Transverse colon (tissue), 4 donors: ENCODE data around the gene CD37. TPM values are rescaled to one million over a fixed set of nuclear protein-coding genes. Genes with fewer than 3 reads are reported as not detected.
"Not testable (repeated sequence)": the region's sequence is repeated elsewhere in the genome, so short reads cannot be mapped to it uniquely, and the experiment has no call there.

Experiments used
- DNase-seq: peaks from one replicate; pipeline ENCODE4 v3.0.0-alpha.2; 2019
- H3K27ac ChIP-seq, 4 donors: fragments of 200-600 bp; sonication (generic); 2 replicates each; pipeline ENCODE4 v1.5.1; 2016 to 2018; ENCODE audit warnings: inconsistent platforms in 4 of 4
- H3K27me3 ChIP-seq: fragments of 200-600 bp; sonication (generic); 2 replicates; pipeline ENCODE4 v1.5.1; 2017; ENCODE audit warnings: inconsistent platforms
- H3K36me3 ChIP-seq, 4 donors: fragments of 200-600 bp; sonication (generic); 2 replicates each; pipeline ENCODE4 v1.5.1; 2017 to 2019; ENCODE audit warnings: inconsistent platforms in 4 of 4
- H3K4me1 ChIP-seq, 4 donors: fragments of 200-600 bp; sonication (generic); 2 replicates each; pipeline ENCODE4 v1.5.1; 2017 to 2020; ENCODE audit warnings: inconsistent platforms in 4 of 4
- H3K4me3 ChIP-seq, 4 donors: fragments of 200-600 bp; sonication (generic); 1 replicate in 1 of 4; 2 replicates in 3 of 4; pipeline versions ENCODE4 v1.5.1 to v1.6.1; 2017 to 2019; ENCODE audit warnings: inconsistent platforms in 4 of 4
- H3K9me3 ChIP-seq, 2 donors: fragments of 200-600 bp; sonication (generic); 2 replicates each; pipeline ENCODE4 v1.5.1; 2017 to 2019; ENCODE audit warnings: inconsistent platforms in 2 of 2
- CTCF ChIP-seq, 5 experiments: fragments of 200-600 bp in 3 of 5; fragments of 450-650 bp in 2 of 5; sonication (generic) in 3 of 5; IDR thresholded peaks; 1 replicate in 2 of 5; 2 replicates in 3 of 5; pipeline ENCODE4 v1.5.1; 2016 to 2017; ENCODE audit warnings: antibody characterized with exemption in 5 of 5, inconsistent platforms in 3 of 5, mild to moderate bottlenecking in 2 of 5, moderate library complexity in 1 of 5
- EP300 ChIP-seq: sonication (generic); formaldehyde crosslinking; IDR thresholded peaks from one replicate; pipeline ENCODE4 v1.6.1; 2017; ENCODE audit warnings: antibody characterized with exemption, low read depth
- POLR2A ChIP-seq: fragments of 450-650 bp; IDR thresholded peaks from one replicate; pipeline ENCODE4 v1.6.1; 2016; ENCODE audit warnings: antibody characterized with exemption, mild to moderate bottlenecking, moderate library complexity
- POLR2AphosphoS5 ChIP-seq, 3 donors: sonication (generic); formaldehyde crosslinking; IDR thresholded peaks; one replicate each; pipeline ENCODE4 v1.6.1; 2016; ENCODE audit warnings: antibody characterized with exemption in 3 of 3
- WGBS, 2 donors: methylation state at CpG; one replicate each; pipeline ENCODE4 v1.1.5; 2018; ENCODE audit warnings: low coverage in 1 of 2; 5-methylcytosine and 5-hydroxymethylcytosine counted together
- in situ Hi-C, 4 donors: fragments of 200-750 bp; cut with MboI; loops; one replicate each; pipeline versions ENCODE4 v1.15.0 to v1.15.1; 2017; ENCODE audit warnings: low sequenced_read_pairs in 3 of 4, low pct_ligation_motif_present in 1 of 4, low pct_unique_long_range_greater_than_20kb in 1 of 4
- intact Hi-C: fragments of 100-400 bp; cut with DNase I; formaldehyde crosslinking; loops from one replicate; pipeline ENCODE4 v1.15.1; 2023; ENCODE audit warnings: low total_unique reads
- total RNA-seq, 4 donors: library from RNA; depleted of rRNA; stranded (reverse); fragments of >200 nt; gene quantifications; one replicate each; pipeline ENCODE4 v1.1.0, GENCODE V29; 2016

Gene CD37
- total RNA-seq, 4 donors from 2014 or later, result 8.5 to 24.0 (median 13.3) TPM

GRCh38 chr19:49316284-49316683, 18.9 kb upstream of the CD37 start:
- H3K4me1 ChIP-seq, result no peaks in the 10 kb centered on the region
- no peak for DNase-seq
- in situ Hi-C loops, result no loop called here

GRCh38 chr19:49318296-49318695, 16.9 kb upstream of the CD37 start:
- H3K4me1 ChIP-seq, result no peaks in the 10 kb centered on the region
- no peaks in the 10 kb centered on the region for H3K36me3 ChIP-seq
- H3K27me3 ChIP-seq, result no peaks in the 10 kb centered on the region
- in situ Hi-C loops, result no loop called here
- H3K9me3 ChIP-seq, result peaks cover 7 to 9% of the 10 kb centered on the region in 2 donors
- H3K4me3 ChIP-seq, result no peak overlapping the region
- intact Hi-C loops, result no loop called here
- TF ChIP-seq EP300 (no peak), POLR2A (no peak), POLR2AphosphoS5 (IDR thresholded peaks at IDR 0.05) (no peak)
- DNase-seq, result no peak
- H3K27ac ChIP-seq, result no peak overlapping the region

More at GRCh38 chr19:49316284-49316683, 18.9 kb upstream of the CD37 start:
- Histone ChIP-seq H3K27me3 (no peaks in the 10 kb centered on the region), H3K27ac (no peak overlapping the region), H3K4me3 (no peak overlapping the region), H3K9me3 (peaks cover 7 to 9% of the 10 kb centered on the region in 2 donors), H3K36me3 (no peaks in the 10 kb centered on the region)
- TF ChIP-seq POLR2AphosphoS5 (IDR thresholded peaks at IDR 0.05), result no peak
- TF ChIP-seq CTCF (IDR thresholded peaks at IDR 0.05), result no peak
- intact Hi-C loops, result no loop called here

GRCh38 chr19:49324801-49325576, 10.2 kb upstream of the CD37 start, which contains the start of gene SLC6A16:
SLC6A16 (minus strand) TSS chr19:49325191; CDS start chr19:49311347, 13,844 bp downstream.
- no peaks in the 10 kb centered on the region for H3K27me3 ChIP-seq
- no peaks in the 10 kb centered on the region for H3K36me3 ChIP-seq
- DNase-seq, result no peak
- H3K4me1 ChIP-seq, result no peaks in the 10 kb centered on the region
- WGBS, 2 donors, result 90 to 93% methylated on average over 15 to 38 of the region's 38 CpGs
- H3K9me3 ChIP-seq, result no peaks in the 10 kb centered on the region
- TF ChIP-seq CTCF (IDR thresholded peaks at IDR 0.05), result no peak
- no peak within 1 kb of the TSS for H3K27ac ChIP-seq
- intact Hi-C loops (no loop called here), in situ Hi-C loops (no loop called here)
- H3K4me3 ChIP-seq, result no peak within 1 kb of the TSS

- H3K9me3 ChIP-seq, H3K4me3 ChIP-seq, H3K27me3 ChIP-seq, H3K27ac ChIP-seq, intact Hi-C loops, DNase-seq, H3K36me3 ChIP-seq, in situ Hi-C loops, H3K4me1 ChIP-seq: not testable (repeated sequence)
- 86 to 87% methylated on average over 8 to 13 of the region's 13 CpGs for WGBS, 2 donors
Observed at GRCh38 chr19:49325756-49326155, 9.4 kb upstream of the CD37 start.

GRCh38 chr19:49326165-49326704, 9.0 kb upstream of the CD37 start:
- H3K27ac ChIP-seq, result no peak overlapping the region
- no peaks in the 10 kb centered on the region for H3K9me3 ChIP-seq
- TF ChIP-seq POLR2AphosphoS5 (IDR thresholded peaks at IDR 0.05), result no peak
- H3K27me3 ChIP-seq, result no peaks in the 10 kb centered on the region
- H3K4me1 ChIP-seq, result no peaks in the 10 kb centered on the region
- in situ Hi-C loops (no loop called here), intact Hi-C loops (no loop called here)
- H3K4me3 ChIP-seq, result no peak overlapping the region
- no peak for DNase-seq
- WGBS, 2 donors, result 77 to 81% methylated on average over 3 of the region's 3 CpGs
- no peaks in the 10 kb centered on the region for H3K36me3 ChIP-seq
